Sciatic nerve (tissue), 2 donors: ENCODE data around the gene AK2. TPM values are rescaled to one million over a fixed set of nuclear protein-coding genes. Genes with fewer than 3 reads are reported as not detected.
"Not testable (repeated sequence)": the region's sequence is repeated elsewhere in the genome, so short reads cannot be mapped to it uniquely, and the experiment has no call there.

Source experiments
- ATAC-seq: fragments of 200-7000 bp; cut with Tn5 transposase; one replicate; pipeline ENCODE4 v1.9.1; 2020; ENCODE audit warnings: mild to moderate bottlenecking, moderate library complexity
- DNase-seq: peaks from one replicate; pipeline ENCODE4 v3.0.0-alpha.2; 2020; ENCODE audit warnings: low spot score
- intact Hi-C: fragments of 100-400 bp; cut with DNase I; formaldehyde crosslinking; loops from one replicate; pipeline ENCODE4 v1.14.2; 2022
- total RNA-seq: library from RNA; stranded (reverse); fragmentation: NEBNext Ultra II Directional; extraction: Animal tissue kit (Norgen Biotek cat#: 25700); gene quantifications from one replicate; pipeline ENCODE4 v1.2.1, GENCODE V29; 2021
- donor health status: DM: no; HTN: no; CAD: no.
- donor health status: DM: no; HTN: no; CAD: no.

Gene AK2
- total RNA-seq, 1 donor from 2014 or later, result 111 TPM

GRCh38 chr1:32984090-32984454, 52.6 kb downstream of the AK2 start:
- intact Hi-C loops, result no loop called here
- ATAC-seq, result no peak

GRCh38 chr1:32983020-32983419, 53.7 kb downstream of the AK2 start:
- no peak for DNase-seq
- intact Hi-C loops, result no loop called here
- no peak for ATAC-seq

More at GRCh38 chr1:32984090-32984454, 52.6 kb downstream of the AK2 start:
- no peak for DNase-seq

GRCh38 chr1:32981003-32981901, 55.4 kb downstream of the AK2 start:
- ATAC-seq, result peak; percentile 89
- DNase-seq, result no peak
- intact Hi-C loops, result no loop called here

- ATAC-seq, result no peak
- intact Hi-C loops, result no loop called here
- DNase-seq, result peak; percentile 56
Observed at GRCh38 chr1:32980080-32980479, 56.6 kb downstream of the AK2 start.

- DNase-seq, result no peak
- no peak for ATAC-seq
- intact Hi-C loops, result no loop called here
Observed at GRCh38 chr1:32978854-32979253, 57.8 kb downstream of the AK2 start.

- ATAC-seq, result no peak
- intact Hi-C loops, result no loop called here
- DNase-seq, result no peak
Observed at GRCh38 chr1:32977546-32978087, 59.1 kb downstream of the AK2 start.

- ATAC-seq, intact Hi-C loops, DNase-seq: not testable (repeated sequence)
Observed at GRCh38 chr1:32975055-32975454, 61.6 kb downstream of the AK2 start.

GRCh38 chr1:32973458-32973857, 63.2 kb downstream of the AK2 start:
- ATAC-seq, DNase-seq, intact Hi-C loops: not testable (repeated sequence)

- DNase-seq (peak; percentile 71), ATAC-seq (peak; percentile 86)
- intact Hi-C loops, result no loop called here
Observed at GRCh38 chr1:32972814-32973428, 63.8 kb downstream of the AK2 start.

- ATAC-seq (no peak), DNase-seq (no peak)
- intact Hi-C loops, result no loop called here
Observed at GRCh38 chr1:32971576-32971975, 65.1 kb downstream of the AK2 start.

- intact Hi-C loops, result no loop called here
- no peak for DNase-seq
- ATAC-seq, result no peak
Observed at GRCh38 chr1:32971156-32971555, 65.5 kb downstream of the AK2 start.

- ATAC-seq, result no peak
- DNase-seq, result no peak
- intact Hi-C loops, result no loop called here
Observed at GRCh38 chr1:32969566-32969965, 67.1 kb downstream of the AK2 start.

- intact Hi-C loops, result no loop called here
Observed at GRCh38 chr1:32967888-32968568, 68.7 kb downstream of the AK2 start.

GRCh38 chr1:32966900-32967299, 69.8 kb downstream of the AK2 start:
- intact Hi-C loops, result no loop called here
- ATAC-seq (no peak), DNase-seq (no peak)

More at GRCh38 chr1:32967888-32968568, 68.7 kb downstream of the AK2 start:
- DNase-seq (no peak), ATAC-seq (no peak)

- DNase-seq (no peak), ATAC-seq (no peak)
- intact Hi-C loops, result no loop called here
Observed at GRCh38 chr1:32965251-32965747, 71.4 kb downstream of the AK2 start.

GRCh38 chr1:32964461-32965250, 72.0 kb downstream of the AK2 start, which contains the start of gene RNF19B:
RNF19B (minus strand) TSS chr1:32964809; CDS start chr1:32964685, 124 bp downstream.
- intact Hi-C loops, result no loop called here
- DNase-seq (peak; percentile 97), ATAC-seq (peak; percentile 99)

- ATAC-seq (peak; percentile 44), DNase-seq (peak; percentile 71)
- intact Hi-C loops, result no loop called here
Observed at GRCh38 chr1:32963746-32964460, 72.8 kb downstream of the AK2 start.
